ENCODE results near the gene MCM8.

- TF ChIP-seq CTCF (IDR thresholded peaks at IDR 0.05) (no peak), POLR2A (IDR thresholded peaks at IDR 0.05) (no peak)
These were observed 18.0 kb downstream of the MCM8 start for GRCh38 chr20:5968462-5968861.
